Tibial artery (tissue), 4 donors: ENCODE results near the gene TNKS1BP1.
A peak's percentile ranks its signal among the peaks of the same experiment; 100 is the strongest.

Source experiments
- DNase-seq, 2 donors: peaks; one replicate each; pipeline ENCODE4 v3.0.0-alpha.2; 2019
- H3K27ac ChIP-seq, 2 donors: fragments of 200-600 bp; sonication (generic) in 1 of 2; 1 replicate in 1 of 2; 2 replicates in 1 of 2; pipeline ENCODE4 v1.5.1; 2018 to 2019; ENCODE audit warnings: mild to moderate bottlenecking in 1 of 2
- H3K27me3 ChIP-seq, 2 donors: fragments of 200-600 bp; sonication (generic) in 1 of 2; one replicate each; pipeline versions ENCODE4 v1.5.1 to v1.6.0; 2016 to 2019
- H3K36me3 ChIP-seq, 3 donors: fragments of 200-600 bp; sonication (generic) in 2 of 3; one replicate each; pipeline ENCODE4 v1.5.1; 2016 to 2019; ENCODE audit warnings: mild to moderate bottlenecking in 2 of 3
- H3K4me1 ChIP-seq, 4 donors: fragments of 200-600 bp; sonication (generic) in 2 of 4; 1 replicate in 3 of 4; 2 replicates in 1 of 4; pipeline ENCODE4 v1.5.1; 2016 to 2019
- H3K4me3 ChIP-seq, 2 donors: fragments of 200-600 bp; sonication (generic) in 1 of 2; 1 replicate in 1 of 2; 2 replicates in 1 of 2; pipeline ENCODE4 v1.5.1; 2018 to 2019; ENCODE audit warnings: mild to moderate bottlenecking in 2 of 2
- H3K9me3 ChIP-seq, 3 donors: fragments of 200-600 bp; sonication (generic) in 1 of 3; one replicate each; pipeline ENCODE4 v1.5.1; 2016 to 2019
- CTCF ChIP-seq, 2 experiments: fragments of 200-600 bp in 1 of 2; fragments of 450-650 bp in 1 of 2; IDR thresholded peaks; one replicate each; pipeline ENCODE4 v1.5.1; 2017 to 2019; ENCODE audit warnings: antibody characterized with exemption in 2 of 2, mild to moderate bottlenecking in 1 of 2, moderate library complexity in 1 of 2
- intact Hi-C: fragments of 100-400 bp; cut with DNase I; formaldehyde crosslinking; loops from one replicate; pipeline ENCODE4 v1.15.0; 2023; ENCODE audit warnings: low total_unique reads

The TNKS1BP1 gene

GRCh38 chr11:57353446-57353845 lies 28.7 kb upstream of the TNKS1BP1 start:
- intact Hi-C loops, result loop anchor here (5.0 to 10.0 kb wide), 2 partner anchors 174 to 509 kb away; no protein-coding TSS in a partner anchor
- no peak for TF ChIP-seq CTCF (IDR thresholded peaks at IDR 0.05)
- no peaks in the 10 kb centered on the region for H3K9me3 ChIP-seq
- DNase-seq, result no peak
- H3K4me3 ChIP-seq, result no peak overlapping the region
- H3K36me3 ChIP-seq, result no peaks in the 10 kb centered on the region
- H3K27me3 ChIP-seq, result no peaks in the 10 kb centered on the region
- peaks cover 0 to 14% (median 3%) of the 10 kb centered on the region in 4 donors for H3K4me1 ChIP-seq
- H3K27ac ChIP-seq, result no peak overlapping the region

DNA sequence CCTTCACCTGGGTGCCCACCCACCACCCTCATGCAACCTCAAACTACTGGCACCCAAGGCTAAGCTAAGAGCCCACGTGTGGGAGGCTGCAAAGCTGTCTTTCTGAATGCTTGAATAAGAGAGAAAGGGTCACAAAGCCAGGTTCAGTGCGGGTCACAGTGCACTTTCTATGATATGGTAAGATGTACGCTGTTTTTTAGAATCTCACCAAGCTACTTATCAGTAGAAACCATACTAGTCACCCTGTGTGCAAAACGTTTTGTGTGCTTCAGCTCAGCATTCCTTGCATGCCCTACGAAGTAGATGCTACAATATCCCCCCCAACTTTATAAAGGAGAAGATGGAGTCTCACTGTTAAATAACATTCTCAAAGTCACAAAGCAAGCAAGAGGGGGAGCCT lies 28.3 kb upstream of the TNKS1BP1 start:
- no peak overlapping the region for H3K4me3 ChIP-seq
- no peaks in the 10 kb centered on the region for H3K9me3 ChIP-seq
- H3K36me3 ChIP-seq, result no peaks in the 10 kb centered on the region
- DNase-seq, result no peak
- H3K27me3 ChIP-seq, result no peaks in the 10 kb centered on the region
- no peak overlapping the region for H3K27ac ChIP-seq
- no peak for TF ChIP-seq CTCF (IDR thresholded peaks at IDR 0.05)
- intact Hi-C loops, result loop anchor here (5.0 to 10.0 kb wide), 2 partner anchors 174 to 508 kb away; no protein-coding TSS in a partner anchor
- peaks cover 0 to 14% (median 3%) of the 10 kb centered on the region in 4 donors for H3K4me1 ChIP-seq

DNA sequence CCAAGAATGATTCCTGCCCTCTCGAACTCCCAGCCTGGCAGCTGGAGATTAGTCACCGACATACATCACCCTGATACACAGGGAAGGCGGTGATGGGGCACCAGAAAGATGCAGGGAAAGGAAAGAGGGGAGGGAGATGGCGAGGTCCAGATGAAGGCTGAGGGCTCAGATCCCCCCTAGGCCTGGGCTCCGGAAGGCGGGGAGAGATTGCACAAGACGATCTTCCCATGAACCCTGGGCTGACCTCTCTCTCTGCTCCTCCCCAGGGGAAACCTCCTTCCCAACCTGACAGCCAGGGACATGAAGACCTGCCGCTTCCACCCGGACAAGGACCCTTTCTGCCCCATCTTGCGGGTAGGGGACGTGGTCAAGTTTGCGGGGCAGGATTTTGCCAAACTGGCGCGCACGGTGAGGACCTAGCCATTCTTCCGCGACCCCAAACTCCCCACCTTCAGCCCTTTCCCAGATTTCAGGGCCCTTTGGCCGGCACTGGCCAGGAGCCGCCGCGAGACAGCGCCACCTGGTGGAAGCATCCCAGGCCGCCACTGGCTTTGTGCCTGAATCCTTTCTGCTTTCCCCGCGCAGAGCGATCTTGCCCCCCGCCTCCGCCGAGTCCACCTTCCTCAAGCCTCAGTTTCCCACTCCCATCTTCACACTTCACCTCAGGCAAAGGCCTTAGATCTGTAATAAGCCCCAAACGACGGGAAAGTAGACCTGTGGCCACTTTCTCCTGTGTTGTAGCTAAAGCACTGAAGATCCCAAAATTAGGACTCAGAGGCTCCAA lies 24.9 kb upstream of the TNKS1BP1 start:
- no peak overlapping the region for H3K4me3 ChIP-seq
- H3K27ac ChIP-seq, result no peak overlapping the region
- TF ChIP-seq CTCF (IDR thresholded peaks at IDR 0.05), result peak; percentile 78 to 91

DNA sequence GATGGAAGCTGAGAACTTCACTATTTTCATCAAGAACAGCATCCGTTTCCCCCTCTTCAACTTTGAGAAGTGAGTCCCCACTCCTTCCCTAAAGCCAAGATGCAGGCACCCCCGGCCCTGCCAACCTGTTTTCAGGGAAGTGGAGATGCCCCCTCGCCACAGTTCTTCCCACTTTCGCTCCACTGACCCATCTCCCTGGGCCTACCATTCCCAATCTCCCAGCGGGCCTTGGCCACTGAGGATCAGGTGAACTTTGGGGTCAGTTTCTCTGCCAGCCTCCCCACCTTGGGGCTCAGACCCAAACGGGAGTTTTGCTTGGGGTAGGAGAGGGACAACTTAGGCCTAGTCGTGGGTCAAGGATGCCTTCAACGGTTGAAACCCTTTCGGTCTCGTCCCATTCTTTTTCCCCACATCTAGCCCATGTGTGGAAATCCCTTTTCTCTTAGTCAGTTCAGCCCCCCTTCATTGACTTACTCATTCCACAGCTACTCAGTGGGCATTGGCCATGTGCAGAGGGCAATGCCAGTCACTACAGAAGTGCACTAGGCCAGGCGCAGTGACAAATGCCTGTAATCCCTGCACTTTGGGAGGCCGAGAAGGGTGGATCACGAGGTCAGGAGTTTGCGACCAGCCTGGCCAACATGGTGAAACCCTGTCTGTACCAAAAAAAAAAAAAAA lies 24.0 kb upstream of the TNKS1BP1 start:
- no peak for DNase-seq
- Histone ChIP-seq H3K27ac (no peak overlapping the region), H3K36me3 (no peaks in the 10 kb centered on the region), H3K27me3 (no peaks in the 10 kb centered on the region), H3K9me3 (no peaks in the 10 kb centered on the region), H3K4me3 (no peak overlapping the region), H3K4me1 (peaks cover 0 to 9% (median 4%) of the 10 kb centered on the region in 4 donors)
- TF ChIP-seq CTCF (IDR thresholded peaks at IDR 0.05), result no peak
- intact Hi-C loops, result loop anchor here (10.0 kb wide), 1 partner anchor 86 kb away; no protein-coding TSS in a partner anchor

More for the DNA sequence above, 24.9 kb upstream of the TNKS1BP1 start:
- Histone ChIP-seq H3K36me3 (no peaks in the 10 kb centered on the region), H3K27me3 (no peaks in the 10 kb centered on the region), H3K9me3 (no peaks in the 10 kb centered on the region), H3K4me1 (peaks cover 0 to 9% (median 4%) of the 10 kb centered on the region in 4 donors)
- DNase-seq, result peak in 1 of 2 donors; percentile 48
- intact Hi-C loops, result loop anchor here (5.0 to 10.0 kb wide), 3 partner anchors 85 to 505 kb away; no protein-coding TSS in a partner anchor

- no peak for TF ChIP-seq CTCF (IDR thresholded peaks at IDR 0.05)
- intact Hi-C loops, result loop anchor here (10.0 kb wide), 1 partner anchor 87 kb away; no protein-coding TSS in a partner anchor
- H3K27me3 ChIP-seq, result peaks cover 0 to 2% of the 10 kb centered on the region in 2 donors
- no peak for DNase-seq
- no peaks in the 10 kb centered on the region for H3K36me3 ChIP-seq
- no peak overlapping the region for H3K27ac ChIP-seq
- H3K4me3 ChIP-seq, result no peak overlapping the region
- peaks cover 0 to 9% (median 4%) of the 10 kb centered on the region in 4 donors for H3K4me1 ChIP-seq
- H3K9me3 ChIP-seq, result no peaks in the 10 kb centered on the region
Measured at GRCh38 chr11:57348052-57348451, 23.3 kb upstream of the TNKS1BP1 start.
